Esophagus muscularis mucosa (tissue), 3 donors: ENCODE results near the gene MAGIX.

Source experiments
- POLR2A ChIP-seq: fragments of 450-650 bp; IDR thresholded peaks from one replicate; pipeline ENCODE4 v1.6.1; 2017; ENCODE audit warnings: antibody characterized with exemption, moderate library complexity, mild to moderate bottlenecking, low read depth
- TF ChIP-seq, protein P1 (sequence below), 3 experiments: fragments of 200-600 bp in 2 of 3; fragments of 450-650 bp in 1 of 3; sonication (generic) in 2 of 3; IDR thresholded peaks; one replicate each; pipeline ENCODE4 v1.5.1; 2017 to 2019; ENCODE audit warnings: antibody characterized with exemption in 3 of 3, mild to moderate bottlenecking in 2 of 3, moderate library complexity in 1 of 3

DNA sequence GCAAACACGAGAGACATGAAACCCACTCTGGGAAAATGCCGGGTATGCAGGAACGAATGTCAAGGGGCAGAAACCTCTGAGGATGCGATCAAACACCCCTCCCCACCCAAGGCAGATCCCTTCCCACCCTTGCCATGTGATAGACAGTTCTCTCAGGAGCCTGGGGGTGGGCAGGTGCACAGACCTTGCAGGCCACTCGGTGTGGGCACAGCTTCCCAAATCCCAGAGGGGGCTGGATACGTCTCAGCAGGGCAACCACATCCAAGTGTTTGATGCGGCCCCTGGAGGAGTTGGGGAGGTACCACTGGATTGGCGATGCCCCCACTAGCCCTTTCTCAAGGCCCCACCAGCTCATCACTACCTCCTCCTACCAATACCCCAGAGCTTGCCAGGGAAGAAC is 47.8 kb downstream of the MAGIX start:
- TF ChIP-seq, protein P1, sequence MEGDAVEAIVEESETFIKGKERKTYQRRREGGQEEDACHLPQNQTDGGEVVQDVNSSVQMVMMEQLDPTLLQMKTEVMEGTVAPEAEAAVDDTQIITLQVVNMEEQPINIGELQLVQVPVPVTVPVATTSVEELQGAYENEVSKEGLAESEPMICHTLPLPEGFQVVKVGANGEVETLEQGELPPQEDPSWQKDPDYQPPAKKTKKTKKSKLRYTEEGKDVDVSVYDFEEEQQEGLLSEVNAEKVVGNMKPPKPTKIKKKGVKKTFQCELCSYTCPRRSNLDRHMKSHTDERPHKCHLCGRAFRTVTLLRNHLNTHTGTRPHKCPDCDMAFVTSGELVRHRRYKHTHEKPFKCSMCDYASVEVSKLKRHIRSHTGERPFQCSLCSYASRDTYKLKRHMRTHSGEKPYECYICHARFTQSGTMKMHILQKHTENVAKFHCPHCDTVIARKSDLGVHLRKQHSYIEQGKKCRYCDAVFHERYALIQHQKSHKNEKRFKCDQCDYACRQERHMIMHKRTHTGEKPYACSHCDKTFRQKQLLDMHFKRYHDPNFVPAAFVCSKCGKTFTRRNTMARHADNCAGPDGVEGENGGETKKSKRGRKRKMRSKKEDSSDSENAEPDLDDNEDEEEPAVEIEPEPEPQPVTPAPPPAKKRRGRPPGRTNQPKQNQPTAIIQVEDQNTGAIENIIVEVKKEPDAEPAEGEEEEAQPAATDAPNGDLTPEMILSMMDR (IDR thresholded peaks at IDR 0.05): no peak
- no peak for TF ChIP-seq POLR2A
